VCaP (cell line): Measurements from ENCODE around the gene MACROD1.
"Not testable (repeated sequence)": the region's sequence is repeated elsewhere in the genome, so short reads cannot be mapped to it uniquely, and the experiment has no call there.

ENCODE experiments used
- H3K27ac ChIP-seq: fragments of 450-650 bp; 2 replicates; pipeline ENCODE4 v1.5.1; 2017
- CTCF ChIP-seq: fragments of 450-650 bp; conservative IDR thresholded peaks from 2 replicates; pipeline ENCODE4 v1.5.1; 2017; ENCODE audit warnings: mild to moderate bottlenecking, moderate library complexity

Gene MACROD1

GRCh38 chr11:64170419-64170818 is 4.5 kb upstream of the MACROD1 start:
- H3K27ac ChIP-seq: no peak overlapping the region
- TF ChIP-seq CTCF: no peak

GRCh38 chr11:64165481-64165841 is 452 bp downstream of the MACROD1 start:
- TF ChIP-seq CTCF: peak; percentile 62
- H3K27ac ChIP-seq: peak overlapping the region; percentile 100

GRCh38 chr11:64164392-64165312 is 1.3 kb downstream of the MACROD1 start:
- TF ChIP-seq CTCF: no peak
- H3K27ac ChIP-seq: peak overlapping the region; percentile 100

DNA sequence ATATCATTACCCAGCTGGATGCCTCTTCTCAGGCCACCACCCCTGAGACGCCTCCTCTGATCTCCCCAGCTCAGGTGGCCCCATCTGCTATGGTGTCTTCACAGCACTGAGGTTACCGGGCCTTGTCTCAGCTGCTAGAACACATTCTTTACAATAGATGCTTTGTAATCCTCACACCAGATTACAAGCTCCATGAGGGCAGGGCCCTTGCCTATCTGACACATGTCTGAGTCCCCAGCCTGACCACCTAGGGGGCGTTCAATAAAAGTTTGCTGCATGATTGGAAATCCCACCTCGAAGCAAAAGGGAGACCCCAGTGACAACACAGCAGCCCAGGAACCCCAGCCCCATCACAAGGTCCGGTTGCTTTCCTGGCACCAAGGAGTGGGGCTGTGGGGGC is 2.0 kb downstream of the MACROD1 start:
- peak overlapping the region; percentile 100 for H3K27ac ChIP-seq
- peak; percentile 12; the same call in 1 of the 2 replicates for TF ChIP-seq CTCF

DNA sequence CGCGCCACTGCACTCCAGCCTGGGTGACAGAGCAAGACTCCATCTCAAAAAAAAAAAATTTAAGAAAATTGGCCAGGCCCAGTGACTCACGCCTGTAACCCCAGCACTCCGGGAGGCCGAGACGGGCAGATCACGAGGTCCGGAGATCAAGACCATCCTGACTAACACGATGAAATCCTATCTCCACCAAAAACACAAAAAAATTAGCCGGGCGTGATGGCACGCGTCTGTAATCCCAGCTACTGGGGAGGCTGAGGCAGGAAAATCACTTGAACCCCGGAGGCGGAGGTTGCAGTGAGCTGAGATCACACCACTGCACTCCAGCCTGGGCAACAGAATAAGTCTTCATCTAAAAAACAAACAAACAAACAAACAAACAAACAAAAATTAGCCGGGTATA is 3.1 kb downstream of the MACROD1 start:
- H3K27ac ChIP-seq: not testable (repeated sequence)

- no peak overlapping the region for H3K27ac ChIP-seq
- TF ChIP-seq CTCF: no peak
Observed at GRCh38 chr11:64161037-64161436, 4.9 kb downstream of the MACROD1 start.

DNA sequence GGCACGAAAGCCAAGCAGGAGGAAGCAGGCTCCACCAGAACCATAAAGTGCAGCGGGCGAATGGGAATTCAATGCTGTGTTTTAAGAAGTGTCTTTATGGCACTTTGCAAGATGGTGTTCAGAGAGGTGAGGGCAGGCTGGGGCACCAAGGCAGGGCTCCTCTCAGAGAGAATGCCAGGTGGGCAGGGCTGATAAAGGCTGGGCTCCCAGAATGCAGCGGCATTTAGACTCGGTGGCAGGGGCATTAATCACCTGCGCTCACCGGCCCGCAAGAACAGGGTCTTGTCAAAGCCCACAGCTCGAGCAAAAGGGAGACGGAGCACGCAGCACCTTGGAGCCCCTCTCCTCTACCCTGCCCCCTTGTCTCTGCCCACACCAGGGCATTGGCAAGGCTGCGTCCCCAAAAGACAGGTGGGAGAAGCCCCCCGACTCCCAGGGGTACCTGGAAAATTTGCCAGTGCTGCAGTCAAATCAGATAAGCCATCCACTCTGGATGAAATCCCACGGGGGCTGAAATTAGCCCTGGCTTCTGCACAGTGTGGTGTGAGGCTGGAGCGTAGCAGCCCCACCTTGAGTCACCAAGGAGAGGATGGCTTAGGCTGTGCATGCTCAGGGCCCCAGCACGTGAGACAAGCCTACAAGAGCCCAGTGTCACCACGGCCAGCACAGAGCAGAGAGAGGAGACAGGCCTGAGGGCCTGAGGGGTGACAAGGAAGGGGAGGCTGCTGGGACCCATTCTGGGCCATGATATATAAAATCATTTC is 8.1 kb downstream of the MACROD1 start:
- H3K27ac ChIP-seq: no peak overlapping the region
- no peak for TF ChIP-seq CTCF
